H1 (cell line): ENCODE measurements around the gene SMIM7. TPM values are rescaled to one million over a fixed set of nuclear protein-coding genes. Genes with fewer than 3 reads are reported as not detected.

Experiments used
- CTCF ChIA-PET: fragments of 300-600 bp; sonication (Branson Sonifier 250); formaldehyde crosslinking; loops from one replicate; lab custom pipeline; 2021; ENCODE audit not compliant: partially characterized antibody; lab: Charles Lee
- POLR2A ChIA-PET: fragments of 300-600 bp; sonication (Branson Sonifier 250); formaldehyde crosslinking; loops from one replicate; lab custom pipeline; 2021; ENCODE audit warnings: inconsistent platforms; ENCODE audit not compliant: partially characterized antibody; lab: Charles Lee
- DNase-seq, 2 experiments: peaks; one replicate each; pipeline versions ENCODE4 v3.0.0 to v3.0.0-alpha.2; 2010 to 2022; ENCODE audit warnings: low spot score in 2 of 2, low read depth in 1 of 2, mixed read lengths in 1 of 2
- FAIRE-seq: peaks from 2 replicates; lab custom pipeline; 2011; peaks lifted over from hg19 to GRCh38; lab: Jason Lieb, UNC
- H2AFZ ChIP-seq: 2 replicates; pipeline ENCODE4 v1.8.1; 2012; ENCODE audit warnings: low read length, inconsistent platforms
- H2AK5ac ChIP-seq: 2 replicates; pipeline ENCODE4 v1.6.1; 2013; ENCODE audit warnings: low read depth, low read length
- H2BK120ac ChIP-seq: replicated peaks from 2 replicates; pipeline ENCODE3; 2013; ENCODE audit warnings: low read depth, low read length, inconsistent platforms
- H2BK12ac ChIP-seq: 2 replicates; pipeline ENCODE4 v1.6.1; 2013; ENCODE audit warnings: low read depth, low read length
- H2BK15ac ChIP-seq: 2 replicates; pipeline ENCODE4 v1.6.1; 2013; ENCODE audit warnings: low read length
- H2BK20ac ChIP-seq: 2 replicates; pipeline ENCODE4 v1.6.1; 2013; ENCODE audit warnings: low read length
- H2BK5ac ChIP-seq: 2 replicates; pipeline ENCODE4 v1.6.1; 2013; ENCODE audit warnings: low read depth, low read length
- H3K14ac ChIP-seq: 2 replicates; pipeline ENCODE4 v1.6.1; 2013; ENCODE audit warnings: inconsistent platforms; ENCODE audit not compliant: insufficient read length
- H3K18ac ChIP-seq: 2 replicates; pipeline ENCODE4 v1.6.1; 2013; ENCODE audit warnings: low read length; ENCODE audit errors: extremely low read depth
- H3K23ac ChIP-seq: 2 replicates; pipeline ENCODE4 v1.6.1; 2013; ENCODE audit warnings: inconsistent platforms; ENCODE audit not compliant: insufficient read length
- H3K23me2 ChIP-seq: 2 replicates; pipeline ENCODE4 v1.6.1; 2013; ENCODE audit warnings: low read depth, low read length
- H3K27ac ChIP-seq: 2 replicates; pipeline ENCODE4 v1.6.1; 2011; ENCODE audit warnings: low read depth, low read length, inconsistent platforms
- H3K27me3 ChIP-seq, 4 experiments: replicated peaks in 1 of 4; 1 replicate in 1 of 4; 2 replicates in 3 of 4; pipeline versions ENCODE4 v1.6.1 to v1.8.1; 2011 to 2013; ENCODE audit warnings: low read length in 3 of 4, mild to moderate bottlenecking in 3 of 4, inconsistent platforms in 2 of 4, mixed read lengths in 2 of 4, moderate library complexity in 1 of 4; ENCODE audit not compliant: control insufficient read depth in 3 of 4, insufficient read depth in 3 of 4; ENCODE audit errors: extremely low read depth in 1 of 4
- H3K36me3 ChIP-seq, 4 experiments: 2 replicates each; pipeline versions ENCODE4 v1.6.1 to v1.8.1; 2011 to 2013; ENCODE audit warnings: mild to moderate bottlenecking in 4 of 4, low read length in 3 of 4, moderate library complexity in 2 of 4, control low read depth in 1 of 4, inconsistent platforms in 1 of 4; ENCODE audit not compliant: insufficient read depth in 4 of 4, control insufficient read depth in 2 of 4
- H3K4ac ChIP-seq: replicated peaks from 2 replicates; pipeline ENCODE3; 2013; ENCODE audit warnings: low read length, low read depth, mixed read lengths, inconsistent platforms; ENCODE audit not compliant: insufficient read length
- H3K4me1 ChIP-seq, 4 experiments: replicated peaks in 1 of 4; 1 replicate in 1 of 4; 2 replicates in 3 of 4; pipeline versions ENCODE4 v1.6.1 to v1.8.1; 2011 to 2013; ENCODE audit warnings: low read length in 3 of 4, inconsistent platforms in 2 of 4, mixed read lengths in 1 of 4; ENCODE audit not compliant: insufficient read depth in 4 of 4, control insufficient read depth in 3 of 4
- H3K4me2 ChIP-seq, 2 experiments: 2 replicates each; pipeline versions ENCODE4 v1.6.1 to v1.8.1; 2011 to 2013; ENCODE audit warnings: low read depth in 2 of 2, low read length in 2 of 2, control low read depth in 1 of 2, inconsistent platforms in 1 of 2, mild to moderate bottlenecking in 1 of 2; ENCODE audit not compliant: insufficient read depth in 1 of 2
- H3K4me3 ChIP-seq, 4 experiments: fragments of 200-600, 300-600 bp in 1 of 4; sonication (generic), shearing (Covaris generic), sonication (Bioruptor Twin) in 1 of 4; 2 replicates each; pipeline versions ENCODE4 v1.5.1 to v1.8.1; 2011 to 2016; ENCODE audit warnings: low read length in 4 of 4, low read depth in 3 of 4, control low read depth in 2 of 4, inconsistent platforms in 2 of 4, mild to moderate bottlenecking in 2 of 4, mixed read lengths in 1 of 4, moderate library complexity in 1 of 4; ENCODE audit not compliant: insufficient read depth in 2 of 4; ENCODE audit errors: extremely low read depth in 1 of 4
- H3K56ac ChIP-seq: replicated peaks from 2 replicates; pipeline ENCODE3; 2013; ENCODE audit warnings: low read depth, mild to moderate bottlenecking, mixed read lengths, low read length, inconsistent platforms; ENCODE audit not compliant: insufficient read length
- H3K79me1 ChIP-seq: 2 replicates; pipeline ENCODE4 v1.6.1; 2013; ENCODE audit warnings: low read depth, low read length, control low read depth
- H3K79me2 ChIP-seq, 2 experiments: 2 replicates each; pipeline versions ENCODE4 v1.6.1 to v1.8.1; 2012 to 2013; ENCODE audit warnings: low read length in 2 of 2, mild to moderate bottlenecking in 2 of 2, inconsistent platforms in 1 of 2; ENCODE audit not compliant: insufficient read depth in 2 of 2, control insufficient read depth in 1 of 2
- H3K9ac ChIP-seq, 4 experiments: replicated peaks in 1 of 4; 1 replicate in 1 of 4; 2 replicates in 3 of 4; pipeline versions ENCODE4 v1.6.1 to v1.8.1; 2011 to 2013; ENCODE audit warnings: low read depth in 3 of 4, low read length in 3 of 4, control low read depth in 2 of 4, mild to moderate bottlenecking in 2 of 4, moderate library complexity in 2 of 4, inconsistent platforms in 1 of 4; ENCODE audit errors: extremely low read depth in 1 of 4
- H3K9me3 ChIP-seq, 2 experiments: 2 replicates each; pipeline versions ENCODE4 v1.6.1 to v1.8.1; 2012 to 2013; ENCODE audit warnings: mild to moderate bottlenecking in 2 of 2, moderate library complexity in 2 of 2, control low read depth in 1 of 2, inconsistent platforms in 1 of 2, low read depth in 1 of 2, low read length in 1 of 2, mixed read lengths in 1 of 2; ENCODE audit not compliant: insufficient read depth in 2 of 2
- H4K20me1 ChIP-seq, 2 experiments: replicated peaks in 1 of 2; 2 replicates each; pipeline versions ENCODE3 to v1.8.1; 2011 to 2013; ENCODE audit warnings: inconsistent platforms in 2 of 2, low read length in 2 of 2, mild to moderate bottlenecking in 1 of 2; ENCODE audit not compliant: insufficient read depth in 2 of 2, control insufficient read depth in 1 of 2
- H4K5ac ChIP-seq: 2 replicates; pipeline ENCODE4 v1.6.1; 2013; ENCODE audit warnings: low read length, low read depth, mixed read lengths, inconsistent platforms; ENCODE audit not compliant: insufficient read length
- H4K8ac ChIP-seq: 2 replicates; pipeline ENCODE4 v1.8.0; 2013; ENCODE audit warnings: mild to moderate bottlenecking, moderate library complexity, low read length, inconsistent platforms; ENCODE audit not compliant: insufficient read depth; ENCODE audit errors: extremely low read depth
- H4K91ac ChIP-seq: replicated peaks from 2 replicates; pipeline ENCODE3; 2013; ENCODE audit warnings: low read length, mixed read lengths, inconsistent platforms; ENCODE audit not compliant: insufficient read length
- BRCA1 ChIP-seq: IDR thresholded peaks from 2 replicates; pipeline ENCODE4 v1.6.1; 2012; ENCODE audit warnings: low read depth, low read length, improper control_type of control experiment
- CREB1 ChIP-seq: IDR thresholded peaks from 2 replicates; pipeline ENCODE4 v1.6.1; 2012; ENCODE audit warnings: inconsistent platforms
- E2F6 ChIP-seq: IDR thresholded peaks from 2 replicates; pipeline ENCODE4 v1.6.1; 2012; ENCODE audit warnings: inconsistent platforms
- GABPA ChIP-seq: IDR thresholded peaks from 2 replicates; pipeline ENCODE4 v1.6.1; 2011; ENCODE audit warnings: mild to moderate bottlenecking, low read length, moderate library complexity, borderline replicate concordance; ENCODE audit not compliant: insufficient read depth
- KDM4A ChIP-seq: IDR thresholded peaks from one replicate; pipeline ENCODE4 v1.7.1; 2012; ENCODE audit warnings: low read depth, mild to moderate bottlenecking, moderate library complexity, low read length, inconsistent platforms; ENCODE audit not compliant: severe bottlenecking
- NRF1 ChIP-seq: IDR thresholded peaks from 2 replicates; pipeline ENCODE4 v1.6.1; 2011; ENCODE audit warnings: mild to moderate bottlenecking, low read depth, low read length, improper control_type of control experiment
- POU5F1 ChIP-seq: IDR thresholded peaks from 2 replicates; pipeline ENCODE4 v1.6.1; 2011; ENCODE audit warnings: low read depth, mild to moderate bottlenecking, low read length, moderate library complexity
- RAD21 ChIP-seq, 2 experiments: IDR thresholded peaks in 1 of 2; conservative IDR thresholded peaks in 1 of 2; 2 replicates each; pipeline ENCODE4 v1.6.1; 2011; ENCODE audit warnings: low read depth in 2 of 2, low read length in 2 of 2, improper control_type of control experiment in 1 of 2, inconsistent platforms in 1 of 2, mild to moderate bottlenecking in 1 of 2, moderate library complexity in 1 of 2
- RXRA ChIP-seq: IDR thresholded peaks from 2 replicates; pipeline ENCODE4 v1.6.1; 2011; ENCODE audit warnings: low read depth, mild to moderate bottlenecking, low read length, moderate library complexity; ENCODE audit not compliant: insufficient read depth
- TEAD4 ChIP-seq: IDR thresholded peaks from 2 replicates; pipeline ENCODE4 v1.6.1; 2012; ENCODE audit warnings: low read depth, low read length, inconsistent platforms, mixed read lengths
- WGBS, 2 experiments: shearing (Covaris generic) in 1 of 2; methylation state at CpG; one replicate each; pipeline versions ENCODE4 v1.1.6 to v1.1.7; 2013 to 2015; ENCODE audit warnings: low lambda C conversion rate in 2 of 2, mixed read lengths in 2 of 2, inconsistent platforms in 1 of 2, low coverage in 1 of 2, missing lambda C conversion rate in 1 of 2; ENCODE audit not compliant: insufficient replicate concordance in 2 of 2, insufficient coverage in 1 of 2, insufficient read length in 1 of 2; ENCODE audit errors: extremely low coverage in 1 of 2, missing lambda C conversion rate in 1 of 2; 5-methylcytosine and 5-hydroxymethylcytosine counted together
- polyA plus RNA-seq, 7 experiments: library from polyadenylated mRNA; depleted of rRNA in 3 of 7; stranded (reverse) in 5 of 7; unstranded in 2 of 7; fragments of >200 nt in 5 of 7; fragments of 200-250 nt in 2 of 7; gene quantifications; 1 replicate in 5 of 7; 2 replicates in 1 of 7; 4 replicates in 1 of 7; pipeline versions ENCODE4 v1.2.1 to v1.2.3, GENCODE V29; 2011 to 2013; ENCODE audit warnings: missing spikeins in 2 of 7, mixed read lengths in 2 of 7
- total RNA-seq: library from RNA; stranded (reverse); fragmentation: NEBNext Ultra II Directional; extraction: Animal tissue kit (Norgen Biotek cat#: 25700); gene quantifications from 2 replicates; pipeline ENCODE4 v1.2.1, GENCODE V29; 2021

Gene SMIM7
- total and polyA plus RNA-seq, 2 of the 8 experiments (the other 6 are each of a cell fraction or from before 2014, with no cell fraction given): 55.5 to 67.5 TPM

GRCh38 chr19:16684216-16684615 is 24.3 kb upstream of the SMIM7 start:
- Histone ChIP-seq H2AK5ac (no peak overlapping the region), H3K27me3 (no peaks in the 10 kb centered on the region), H4K8ac (no peak overlapping the region), H3K4me2 (no peak overlapping the region), H3K4me1 (no peaks in the 10 kb centered on the region), H4K91ac (no peak overlapping the region), H3K9me3 (no peaks in the 10 kb centered on the region; a peak in 1 of 4 replicates), H3K14ac (no peak overlapping the region), H2BK20ac (no peak overlapping the region), H3K56ac (no peak overlapping the region), H4K5ac (no peak overlapping the region), H3K79me2 (no peaks in the 10 kb centered on the region), H3K36me3 (peaks cover 0 to 18% (median 6%) of the 10 kb centered on the region in 4 experiments; a peak in 4 of 8 replicates), H3K4ac (no peak overlapping the region), H3K27ac (no peak overlapping the region), H2BK120ac (no peak overlapping the region), H3K18ac (no peak overlapping the region), H2AFZ (no peak overlapping the region), H3K23ac (no peak overlapping the region), H4K20me1 (no peaks in the 10 kb centered on the region), H2BK5ac (no peak overlapping the region), H3K23me2 (no peaks in the 10 kb centered on the region), H3K79me1 (no peaks in the 10 kb centered on the region), H2BK15ac (no peak overlapping the region), H3K9ac (no peak overlapping the region), H2BK12ac (no peak overlapping the region), H3K4me3 (no peak overlapping the region)
- ChIA-PET POLR2A (interaction anchor here (0.7 to 1.6 kb wide), 3 partner anchors 23 to 37 kb away, joined by 3 to 9 read pairs (median 3); partner anchors contain the start of genes SMIM7 and TMEM38A), CTCF (interaction anchor here (1.1 to 1.3 kb wide), 2 partner anchors 70 to 133 kb away, joined by 3 to 4 read pairs; no protein-coding TSS in a partner anchor)
- TF ChIP-seq POU5F1 (no peak), E2F6 (no peak), TEAD4 (no peak), RAD21 (IDR thresholded peaks at IDR 0.05 in 1 of 2, conservative IDR thresholded peaks at IDR 0.05 in 1 of 2; ENCODE audit: low read depth in 2 of 2, low read length in 2 of 2) (no peak), GABPA (no peak), NRF1 (no peak), BRCA1 (no peak), CREB1 (no peak), KDM4A (no peak), RXRA (no peak)
- DNase-seq (no peak), FAIRE-seq (no peak)
- WGBS, 2 experiments: 90% methylated on average over 3 of the region's 3 CpGs; no CpG with 5 or more reads in 1 of the 2 experiments
